NCI-H1048 (cell line): ENCODE data around the gene FRA10AC1.
A peak's percentile ranks its signal among the peaks of the same experiment; 100 is the strongest.

ENCODE experiments used
- DNase-seq: peaks from one replicate; lab custom pipeline; 2025; lab: John Stamatoyannopoulos, UW

The FRA10AC1 gene, protein sequence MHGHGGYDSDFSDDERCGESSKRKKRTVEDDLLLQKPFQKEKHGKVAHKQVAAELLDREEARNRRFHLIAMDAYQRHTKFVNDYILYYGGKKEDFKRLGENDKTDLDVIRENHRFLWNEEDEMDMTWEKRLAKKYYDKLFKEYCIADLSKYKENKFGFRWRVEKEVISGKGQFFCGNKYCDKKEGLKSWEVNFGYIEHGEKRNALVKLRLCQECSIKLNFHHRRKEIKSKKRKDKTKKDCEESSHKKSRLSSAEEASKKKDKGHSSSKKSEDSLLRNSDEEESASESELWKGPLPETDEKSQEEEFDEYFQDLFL

DNA sequence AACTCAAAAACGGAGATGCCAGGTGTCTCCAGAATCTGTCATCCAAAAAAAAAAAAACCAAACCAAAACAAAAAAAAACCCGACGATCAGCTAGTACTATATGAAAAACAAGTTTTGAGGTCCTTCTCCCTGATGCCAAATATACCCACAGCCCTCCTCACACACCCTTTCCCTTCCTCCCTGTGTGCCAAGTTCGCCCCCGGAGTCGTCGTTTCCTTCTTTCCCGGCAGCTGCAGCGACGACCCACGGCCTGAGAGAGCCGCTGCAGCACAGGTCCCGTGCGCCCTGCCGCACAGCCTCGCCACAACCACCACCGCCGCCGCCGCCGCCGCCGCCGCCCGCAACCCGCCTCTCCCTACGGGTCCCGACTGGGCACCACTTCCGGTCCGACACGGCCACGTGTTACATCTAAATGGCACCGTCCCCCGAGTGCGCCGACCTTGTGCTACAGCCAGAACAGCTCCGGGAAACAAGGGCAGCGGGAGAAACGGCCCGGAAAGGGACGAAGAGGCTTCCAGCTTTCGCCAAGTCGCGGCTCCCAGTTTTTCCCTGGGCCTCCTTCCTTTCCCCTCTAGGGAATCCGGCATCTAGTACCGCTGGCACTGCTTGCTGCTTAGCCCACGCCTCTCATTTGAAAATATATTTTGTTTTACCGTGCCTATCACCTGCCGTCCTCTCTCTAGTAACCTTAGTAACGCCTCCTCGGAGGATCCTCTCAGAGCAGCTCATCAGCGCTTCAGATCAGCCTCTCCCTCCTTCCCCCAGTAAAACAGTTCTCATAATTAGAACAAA lies at the start of gene FRA10AC1:
FRA10AC1 (minus strand) TSS at position 383 of the 792 bp plus-strand sequence. CDS start 2,486 bp downstream, outside the sequence.
- peak; percentile 48 for DNase-seq

DNA sequence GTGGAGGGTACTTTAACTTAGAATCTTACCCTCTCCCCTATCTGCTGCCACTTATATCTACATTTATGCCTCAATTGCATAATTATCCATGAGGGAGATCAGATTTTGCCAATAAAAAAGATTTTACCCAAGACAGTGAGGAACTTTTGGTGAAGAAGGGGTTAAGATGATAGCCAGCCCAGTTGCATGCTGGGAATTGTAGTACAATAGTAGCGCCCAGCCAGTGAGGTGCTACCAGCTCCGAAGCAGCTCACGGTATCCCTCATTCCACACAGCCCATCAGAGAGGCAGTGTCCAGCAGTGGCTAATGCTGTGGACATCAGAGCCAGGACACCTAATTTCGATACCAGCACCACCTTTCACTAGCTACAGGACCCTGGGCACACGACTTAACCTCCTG lies 49.4 kb upstream of the FRA10AC1 start:
- DNase-seq, result no peak

DNA sequence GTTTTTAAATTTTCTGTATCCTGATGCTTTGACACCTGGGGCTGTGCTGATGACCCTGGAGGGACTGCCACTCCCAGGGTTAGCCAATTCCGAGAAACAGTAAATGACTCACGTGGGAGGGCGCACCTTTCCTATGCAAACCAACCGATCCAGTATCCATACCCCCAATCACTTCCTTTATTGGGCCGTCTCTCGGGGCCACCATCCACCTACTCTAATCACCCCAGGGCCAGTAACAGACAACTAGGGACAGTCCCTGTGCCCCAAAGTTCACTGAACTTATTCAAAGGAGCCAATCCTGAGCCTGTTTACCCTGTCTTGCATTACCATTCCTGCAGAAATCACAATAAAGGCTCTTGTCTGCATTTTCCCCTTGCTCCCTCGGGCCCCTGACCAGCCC lies 48.7 kb upstream of the FRA10AC1 start:
- no peak for DNase-seq

DNA sequence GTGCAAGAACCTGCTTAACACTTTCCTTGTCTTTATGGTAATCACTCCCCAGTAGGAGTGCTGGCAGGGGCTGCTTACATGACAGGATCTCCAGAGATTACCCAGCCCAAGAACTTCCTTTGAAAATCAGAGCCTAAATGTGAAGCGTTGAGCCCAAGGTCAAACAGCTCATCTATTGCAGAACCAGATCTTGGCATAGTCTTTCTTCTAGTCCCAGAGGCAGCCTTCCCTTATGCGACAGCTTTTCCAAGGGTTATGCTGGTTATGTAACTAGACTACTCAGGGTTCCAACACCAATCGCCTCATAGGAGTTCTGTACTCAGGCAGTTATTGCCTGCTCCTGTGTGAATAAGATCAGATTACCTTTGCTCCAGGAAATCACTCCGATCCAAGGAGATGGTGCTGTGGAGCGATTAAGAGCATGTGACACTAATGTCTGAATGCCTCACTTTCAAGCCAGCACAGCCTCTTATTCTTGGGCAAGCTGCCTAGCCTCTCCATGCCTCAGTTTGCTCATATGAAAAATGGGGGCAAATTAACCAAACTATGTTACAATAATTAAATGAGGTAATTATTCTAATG lies 46.9 kb upstream of the FRA10AC1 start:
- DNase-seq, result no peak

- DNase-seq, result no peak
Measured at GRCh38 chr10:93746844-93747284, 44.5 kb upstream of the FRA10AC1 start.

GRCh38 chr10:93745408-93746065 lies 43.1 kb upstream of the FRA10AC1 start:
- DNase-seq, result no peak

DNA sequence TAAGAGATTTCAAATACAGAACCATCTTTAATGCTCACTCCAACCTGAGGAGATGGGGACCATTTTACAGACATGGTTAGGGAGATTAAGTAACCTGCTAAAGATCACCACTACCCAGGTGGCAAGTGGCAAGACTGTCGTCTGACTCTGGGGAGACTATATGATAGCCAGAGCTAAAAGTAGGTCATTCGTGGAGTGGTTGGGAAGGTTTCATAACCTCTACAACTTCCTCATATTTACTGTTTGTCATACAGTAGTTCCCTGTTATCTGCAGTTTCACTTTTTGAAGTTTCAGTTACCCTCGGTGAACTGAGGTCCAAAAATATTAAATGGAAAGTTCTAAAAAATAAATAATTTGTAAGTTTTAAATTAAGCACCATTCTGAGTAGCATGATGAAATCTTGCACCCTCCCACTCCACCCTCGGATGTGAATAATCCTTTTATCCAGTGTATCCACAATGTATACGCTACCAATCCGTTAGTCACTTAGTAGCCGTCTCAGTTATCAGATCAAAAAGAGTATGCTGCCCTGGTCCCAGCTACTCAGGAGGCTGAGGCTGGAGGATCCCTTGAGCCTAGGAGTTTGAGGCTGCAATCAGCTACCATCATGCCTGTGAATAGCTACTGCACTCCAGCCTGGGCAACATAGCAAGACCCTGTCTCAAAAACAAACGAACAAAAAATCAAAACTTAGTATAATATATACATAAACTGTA lies 40.4 kb upstream of the FRA10AC1 start:
- no peak for DNase-seq

DNA sequence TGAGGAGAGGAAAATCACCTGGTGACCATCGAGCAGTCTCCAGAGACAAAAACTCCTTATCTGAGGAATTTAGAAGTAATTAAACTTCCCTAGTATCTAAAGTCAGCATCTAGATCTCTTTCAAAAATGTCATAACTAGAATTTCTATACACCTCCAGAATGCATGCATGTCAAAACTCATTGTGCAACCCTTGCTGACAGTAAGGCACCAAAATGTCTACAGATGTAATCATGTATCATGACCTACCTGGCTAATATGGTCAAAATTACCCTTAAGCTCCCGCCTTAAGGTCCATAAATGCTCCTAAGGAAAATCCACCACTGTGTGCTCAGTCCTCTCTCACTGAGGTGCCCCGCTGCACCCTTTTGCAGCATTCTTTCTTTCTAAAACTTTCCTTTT lies 39.0 kb upstream of the FRA10AC1 start:
- DNase-seq, result no peak

DNA sequence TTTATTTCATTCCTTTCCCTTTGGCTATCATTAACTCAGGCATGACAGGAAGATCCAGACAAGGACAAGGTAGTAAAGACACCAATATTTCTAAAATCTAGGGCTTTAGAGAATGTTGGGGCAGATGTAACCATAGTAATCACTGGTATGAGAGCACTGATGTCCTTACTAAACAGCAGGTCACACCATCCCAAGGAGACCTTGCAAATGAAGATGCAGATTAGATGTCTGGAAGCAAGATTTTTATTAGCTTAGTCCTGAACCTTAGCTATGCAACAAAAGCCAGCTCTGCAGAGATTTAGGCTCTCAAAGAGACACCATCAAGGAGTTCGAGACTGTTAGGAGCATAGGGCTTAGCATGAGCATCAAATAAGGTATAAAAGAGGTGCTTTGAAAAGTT lies 23.6 kb upstream of the FRA10AC1 start:
- no peak for DNase-seq

- no peak for DNase-seq
Measured at GRCh38 chr10:93723153-93723552, 20.8 kb upstream of the FRA10AC1 start.

DNA sequence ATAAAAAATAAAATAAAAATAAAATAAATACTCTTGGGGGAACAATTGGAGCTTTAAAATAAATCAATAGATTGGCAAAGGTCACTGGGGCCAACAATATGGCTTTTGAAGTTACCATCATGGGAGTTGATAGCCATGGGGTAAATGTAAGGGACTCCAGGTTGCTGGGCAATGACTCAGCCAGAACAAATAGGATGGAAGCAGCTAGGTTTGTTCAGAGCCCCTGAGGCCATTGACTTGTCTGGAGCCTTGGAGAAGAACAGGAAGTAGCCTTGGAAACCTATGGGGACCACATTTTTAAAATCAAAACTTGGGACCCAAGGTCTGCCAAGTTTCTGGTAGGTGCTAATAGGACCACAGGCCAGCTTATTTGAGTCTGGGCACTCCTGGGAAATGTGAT lies 20.2 kb upstream of the FRA10AC1 start:
- DNase-seq, result no peak

DNA sequence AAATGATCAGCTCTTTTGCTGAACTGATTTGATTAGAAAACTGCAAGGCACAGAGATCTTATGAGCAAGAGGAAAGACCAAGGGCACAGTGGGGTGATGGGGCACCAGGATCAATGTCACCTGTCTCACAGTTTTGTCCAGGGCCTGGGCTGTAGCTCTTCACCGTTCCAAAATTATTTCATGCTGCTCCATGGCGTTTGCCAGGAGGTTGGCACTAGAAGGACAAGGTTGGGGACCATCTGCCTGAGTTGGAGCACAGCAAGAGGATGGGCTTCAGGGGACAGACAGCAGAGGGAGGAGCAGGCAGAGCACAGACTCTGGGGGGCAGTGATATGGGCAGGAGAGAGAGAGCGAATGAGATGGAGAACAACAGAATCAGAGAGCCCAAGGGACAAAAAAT lies 17.5 kb upstream of the FRA10AC1 start:
- DNase-seq, result no peak

- DNase-seq, result no peak
Measured at GRCh38 chr10:93718937-93719725, 16.7 kb upstream of the FRA10AC1 start.

GRCh38 chr10:93716766-93717165 lies 14.4 kb upstream of the FRA10AC1 start:
- DNase-seq, result no peak

GRCh38 chr10:93715345-93715744 lies 13.0 kb upstream of the FRA10AC1 start:
- no peak for DNase-seq

- no peak for DNase-seq
Measured at GRCh38 chr10:93712593-93712992, 10.2 kb upstream of the FRA10AC1 start.

GRCh38 chr10:93711891-93712290 lies 9.5 kb upstream of the FRA10AC1 start:
- no peak for DNase-seq

DNA sequence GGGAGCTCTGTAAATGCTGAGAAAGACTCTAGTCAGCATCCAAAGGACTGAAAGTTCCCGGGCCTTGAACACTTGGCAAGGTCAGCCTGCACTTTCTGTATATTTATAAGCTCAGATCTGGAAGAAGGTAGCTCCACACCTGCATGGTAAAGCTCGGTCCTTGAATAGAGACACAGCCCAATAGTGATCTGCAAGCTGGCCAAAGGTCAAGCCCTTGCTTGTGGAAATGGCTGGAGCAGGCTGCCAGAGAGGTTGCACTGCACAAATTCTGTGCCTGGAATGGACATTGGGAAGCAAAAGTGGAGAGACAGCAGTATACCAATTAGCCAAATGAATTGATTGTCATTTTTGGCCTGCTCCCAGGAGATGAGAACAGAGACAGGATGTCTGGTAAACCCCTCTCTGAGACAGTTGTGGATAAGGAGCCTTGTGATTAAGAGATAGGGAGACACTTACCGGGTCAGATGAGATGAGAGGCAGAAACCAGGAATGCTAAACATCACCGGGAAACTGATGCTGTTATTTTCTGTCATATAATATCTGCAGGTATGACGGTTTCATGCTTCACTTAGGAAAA lies 8.0 kb upstream of the FRA10AC1 start:
- DNase-seq, result no peak

- no peak for DNase-seq
Measured at GRCh38 chr10:93707623-93708022, 5.2 kb upstream of the FRA10AC1 start.

GRCh38 chr10:93704451-93704850 lies 2.1 kb upstream of the FRA10AC1 start:
- no peak for DNase-seq

DNA sequence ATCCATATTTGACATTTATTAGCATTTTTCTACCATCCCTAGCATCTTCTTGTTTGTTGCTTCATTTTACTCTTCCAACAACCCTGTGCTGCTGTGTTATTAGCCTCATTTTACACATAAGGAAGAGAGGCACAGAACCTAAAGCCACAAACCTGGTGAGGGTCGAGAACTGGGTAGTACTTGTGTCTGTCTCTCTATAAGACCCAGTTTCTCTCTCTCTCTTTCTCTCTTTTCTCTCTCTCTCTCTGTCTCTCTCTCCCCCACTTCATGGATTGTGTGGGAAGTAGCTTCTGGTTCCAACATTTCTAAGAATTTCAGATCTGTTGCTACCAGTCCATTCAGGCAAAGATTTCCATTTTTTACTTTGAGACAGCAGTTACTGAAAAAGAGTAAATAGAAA lies 1.4 kb upstream of the FRA10AC1 start:
- DNase-seq, result no peak
